Osteoblast (primary cell): ENCODE data around the gene SMAD7. TPM values are rescaled to one million over a fixed set of nuclear protein-coding genes. Genes with fewer than 3 reads are reported as not detected.
A peak's percentile ranks its signal among the peaks of the same experiment; 100 is the strongest.

Experiments used
- DNase-seq: peaks from one replicate; pipeline ENCODE4 v3.0.0; 2011; ENCODE audit warnings: low spot score, mixed read lengths; ENCODE audit not compliant: insufficient read length; ENCODE audit errors: missing footprints
- H2AFZ ChIP-seq: 2 replicates; pipeline ENCODE4 v1.6.0; 2011; ENCODE audit warnings: mild to moderate bottlenecking, low read length
- H3K27ac ChIP-seq: 2 replicates; pipeline ENCODE4 v1.5.1; 2011; ENCODE audit warnings: mild to moderate bottlenecking, low read depth, low read length, moderate library complexity
- H3K27me3 ChIP-seq: 2 replicates; pipeline ENCODE4 v1.6.0; 2012; ENCODE audit warnings: mild to moderate bottlenecking, control low read depth, inconsistent platforms, low read length, moderate library complexity; ENCODE audit not compliant: insufficient read depth
- H3K36me3 ChIP-seq: 2 replicates; pipeline ENCODE4 v1.5.1; 2011; ENCODE audit warnings: mild to moderate bottlenecking, low read length, control low read depth, moderate library complexity; ENCODE audit not compliant: insufficient read depth
- H3K4me1 ChIP-seq: 2 replicates; pipeline ENCODE4 v1.5.1; 2011; ENCODE audit warnings: mild to moderate bottlenecking, low read length, control low read depth, moderate library complexity; ENCODE audit not compliant: insufficient read depth
- H3K4me2 ChIP-seq: 2 replicates; pipeline ENCODE4 v1.6.0; 2011; ENCODE audit warnings: mild to moderate bottlenecking, low read length; ENCODE audit not compliant: insufficient read depth
- H3K4me3 ChIP-seq: fragments of 200-600 bp; sonication (generic); 3 replicates; pipeline ENCODE4 v1.5.1; 2012; ENCODE audit warnings: mild to moderate bottlenecking, low read length, inconsistent platforms; ENCODE audit not compliant: insufficient read depth
- H3K79me2 ChIP-seq: 2 replicates; pipeline ENCODE4 v1.6.0; 2012; ENCODE audit warnings: mild to moderate bottlenecking, low read length, control low read depth, inconsistent platforms; ENCODE audit not compliant: insufficient read depth
- H3K9me3 ChIP-seq: 2 replicates; pipeline ENCODE4 v1.5.1; 2011; ENCODE audit warnings: low read depth, low read length, control low read depth
- H4K20me1 ChIP-seq: 2 replicates; pipeline ENCODE4 v1.6.0; 2012; ENCODE audit warnings: mild to moderate bottlenecking, low read length, control low read depth; ENCODE audit not compliant: insufficient read depth
- total RNA-seq: library from RNA; depleted of rRNA; stranded (reverse); fragments of >200 nt; gene quantifications from 2 replicates; pipeline ENCODE4 v1.2.3, GENCODE V29; 2012
- TF ChIP-seq, protein P1 (sequence below): IDR thresholded peaks from 2 replicates; pipeline ENCODE4 v1.5.1; 2011; ENCODE audit warnings: mild to moderate bottlenecking, low read depth, low read length, moderate library complexity; ENCODE audit errors: extremely low read depth

SMAD7 gene
- total RNA-seq, 1 donor: 76.0 TPM

DNA sequence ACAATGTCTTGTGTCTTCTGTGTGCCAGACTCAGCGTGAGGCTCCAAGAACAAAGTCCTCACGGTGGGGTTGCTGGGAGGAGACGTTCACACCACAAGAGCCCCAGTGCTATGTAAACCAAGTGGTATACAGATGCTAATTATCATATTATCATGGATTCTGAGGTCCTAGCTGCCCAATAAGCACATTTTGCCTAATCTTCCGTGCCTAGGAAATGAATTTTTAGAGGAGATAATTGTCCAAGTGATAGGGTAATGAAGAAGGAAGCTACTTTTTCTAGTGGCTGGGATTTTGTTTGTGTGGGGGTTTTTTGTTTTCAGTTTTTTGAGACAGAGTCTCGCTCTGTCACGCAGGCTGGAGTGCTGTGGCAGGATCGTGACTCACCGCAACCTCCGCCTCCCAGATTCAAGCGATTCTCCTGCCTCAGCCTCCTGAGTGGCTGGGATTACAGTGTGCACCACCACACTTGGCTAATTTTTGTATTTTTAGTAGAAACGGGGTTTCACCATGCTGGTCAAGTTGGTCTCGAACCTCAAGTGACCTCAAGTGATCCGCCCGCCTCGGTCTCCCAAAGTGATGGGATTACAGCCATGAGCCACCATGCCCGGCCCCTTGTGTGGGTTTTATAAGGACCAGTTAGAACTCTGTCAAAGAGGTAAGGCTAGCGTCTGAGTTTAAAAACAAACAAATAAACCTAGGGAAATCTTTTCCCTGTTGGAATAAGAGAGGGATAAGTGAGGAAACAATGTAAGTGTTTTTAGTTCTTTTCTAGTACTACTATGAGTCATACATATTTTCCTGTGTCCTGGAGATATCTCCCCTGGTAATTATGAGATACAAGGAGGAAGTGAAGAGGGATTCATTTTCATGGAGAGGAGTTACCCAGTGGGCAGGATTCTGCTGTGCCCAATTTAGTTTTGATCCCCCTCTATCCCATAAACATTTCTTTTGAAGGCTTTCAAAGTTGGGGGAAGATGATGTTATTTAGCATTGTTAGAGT, 9.5 kb upstream of the SMAD7 start:
- Histone ChIP-seq H3K36me3 (no peaks in the 10 kb centered on the region), H3K4me2 (peak overlapping the region; percentile 66), H3K4me1 (peaks cover 52% of the 10 kb centered on the region), H3K27me3 (no peaks in the 10 kb centered on the region), H3K9me3 (no peaks in the 10 kb centered on the region), H3K4me3 (peak overlapping the region; percentile 41), H3K79me2 (no peaks in the 10 kb centered on the region), H2AFZ (peak overlapping the region; percentile 13), H3K27ac (peak overlapping the region; percentile 94), H4K20me1 (no peaks in the 10 kb centered on the region)
- TF ChIP-seq, protein P1, sequence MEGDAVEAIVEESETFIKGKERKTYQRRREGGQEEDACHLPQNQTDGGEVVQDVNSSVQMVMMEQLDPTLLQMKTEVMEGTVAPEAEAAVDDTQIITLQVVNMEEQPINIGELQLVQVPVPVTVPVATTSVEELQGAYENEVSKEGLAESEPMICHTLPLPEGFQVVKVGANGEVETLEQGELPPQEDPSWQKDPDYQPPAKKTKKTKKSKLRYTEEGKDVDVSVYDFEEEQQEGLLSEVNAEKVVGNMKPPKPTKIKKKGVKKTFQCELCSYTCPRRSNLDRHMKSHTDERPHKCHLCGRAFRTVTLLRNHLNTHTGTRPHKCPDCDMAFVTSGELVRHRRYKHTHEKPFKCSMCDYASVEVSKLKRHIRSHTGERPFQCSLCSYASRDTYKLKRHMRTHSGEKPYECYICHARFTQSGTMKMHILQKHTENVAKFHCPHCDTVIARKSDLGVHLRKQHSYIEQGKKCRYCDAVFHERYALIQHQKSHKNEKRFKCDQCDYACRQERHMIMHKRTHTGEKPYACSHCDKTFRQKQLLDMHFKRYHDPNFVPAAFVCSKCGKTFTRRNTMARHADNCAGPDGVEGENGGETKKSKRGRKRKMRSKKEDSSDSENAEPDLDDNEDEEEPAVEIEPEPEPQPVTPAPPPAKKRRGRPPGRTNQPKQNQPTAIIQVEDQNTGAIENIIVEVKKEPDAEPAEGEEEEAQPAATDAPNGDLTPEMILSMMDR: no peak
- peak; percentile 84 for DNase-seq

- no peaks in the 10 kb centered on the region for H3K27me3 ChIP-seq
- H3K4me3 ChIP-seq: peak overlapping the region; percentile 4
- H3K79me2 ChIP-seq: no peaks in the 10 kb centered on the region
- no peaks in the 10 kb centered on the region for H3K36me3 ChIP-seq
- no peak for DNase-seq
- TF ChIP-seq, protein P1: no peak
- peak overlapping the region; percentile 94 for H3K27ac ChIP-seq
- peak overlapping the region; percentile 66 for H3K4me2 ChIP-seq
- H2AFZ ChIP-seq: peak overlapping the region; percentile 13
- no peaks in the 10 kb centered on the region for H3K9me3 ChIP-seq
- no peaks in the 10 kb centered on the region for H4K20me1 ChIP-seq
- H3K4me1 ChIP-seq: peaks cover 57% of the 10 kb centered on the region
Measured at GRCh38 chr18:48959551-48959920, 8.8 kb upstream of the SMAD7 start.

- Histone ChIP-seq H3K79me2 (no peaks in the 10 kb centered on the region), H3K4me2 (no peak overlapping the region), H2AFZ (peak overlapping the region; percentile 27), H3K27me3 (no peaks in the 10 kb centered on the region), H3K36me3 (no peaks in the 10 kb centered on the region), H4K20me1 (no peaks in the 10 kb centered on the region), H3K27ac (peak overlapping the region; percentile 94), H3K4me3 (no peak overlapping the region), H3K4me1 (peaks cover 57% of the 10 kb centered on the region), H3K9me3 (no peaks in the 10 kb centered on the region)
- TF ChIP-seq, protein P1: no peak
- no peak for DNase-seq
Measured at GRCh38 chr18:48958951-48959350, 8.2 kb upstream of the SMAD7 start.

DNA sequence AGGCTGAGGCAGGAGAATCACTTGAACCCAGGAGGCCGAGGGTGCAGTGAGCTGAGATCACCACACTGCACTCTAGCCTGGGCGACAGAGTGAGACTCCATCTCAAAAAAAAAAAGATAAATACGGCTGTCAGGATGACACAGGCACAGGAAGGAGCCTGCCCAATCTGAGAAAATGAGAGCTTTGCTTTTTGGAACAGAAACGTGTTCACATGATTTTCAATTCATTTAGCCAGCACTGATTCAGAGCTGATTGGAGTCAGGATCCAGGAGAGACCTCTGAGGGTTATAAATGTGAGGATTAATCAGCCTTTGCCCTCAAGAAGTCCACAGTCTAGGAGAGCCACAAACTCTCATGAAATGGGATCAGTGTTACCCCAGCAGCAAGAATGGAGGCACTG, 6.9 kb upstream of the SMAD7 start:
- Histone ChIP-seq H3K4me2 (no peak overlapping the region), H2AFZ (peak overlapping the region; percentile 11), H4K20me1 (no peaks in the 10 kb centered on the region), H3K4me3 (no peak overlapping the region), H3K36me3 (no peaks in the 10 kb centered on the region), H3K79me2 (no peaks in the 10 kb centered on the region), H3K27ac (peak overlapping the region; percentile 96), H3K4me1 (peaks cover 64% of the 10 kb centered on the region), H3K9me3 (no peaks in the 10 kb centered on the region), H3K27me3 (no peaks in the 10 kb centered on the region)
- DNase-seq: peak; percentile 81
- TF ChIP-seq, protein P1: no peak
